GM10266 (cell line): Measurements from ENCODE around the gene FANCD2OS.
"Not testable (repeated sequence)": the region's sequence is repeated elsewhere in the genome, so short reads cannot be mapped to it uniquely, and the experiment has no call there.

Source experiments
- DNase-seq: peaks from one replicate; pipeline ENCODE4 v3.0.0; 2012; ENCODE audit errors: extremely low spot score
- TF ChIP-seq, protein P1 (sequence below): IDR thresholded peaks from 2 replicates; pipeline ENCODE4 v1.5.1; 2012; ENCODE audit warnings: mild to moderate bottlenecking, low read depth; ENCODE audit not compliant: control insufficient read depth, insufficient read depth; ENCODE audit errors: missing control alignments

Gene FANCD2OS

GRCh38 chr3:10093678-10094077, 14.4 kb downstream of the FANCD2OS start:
- TF ChIP-seq, protein P1, sequence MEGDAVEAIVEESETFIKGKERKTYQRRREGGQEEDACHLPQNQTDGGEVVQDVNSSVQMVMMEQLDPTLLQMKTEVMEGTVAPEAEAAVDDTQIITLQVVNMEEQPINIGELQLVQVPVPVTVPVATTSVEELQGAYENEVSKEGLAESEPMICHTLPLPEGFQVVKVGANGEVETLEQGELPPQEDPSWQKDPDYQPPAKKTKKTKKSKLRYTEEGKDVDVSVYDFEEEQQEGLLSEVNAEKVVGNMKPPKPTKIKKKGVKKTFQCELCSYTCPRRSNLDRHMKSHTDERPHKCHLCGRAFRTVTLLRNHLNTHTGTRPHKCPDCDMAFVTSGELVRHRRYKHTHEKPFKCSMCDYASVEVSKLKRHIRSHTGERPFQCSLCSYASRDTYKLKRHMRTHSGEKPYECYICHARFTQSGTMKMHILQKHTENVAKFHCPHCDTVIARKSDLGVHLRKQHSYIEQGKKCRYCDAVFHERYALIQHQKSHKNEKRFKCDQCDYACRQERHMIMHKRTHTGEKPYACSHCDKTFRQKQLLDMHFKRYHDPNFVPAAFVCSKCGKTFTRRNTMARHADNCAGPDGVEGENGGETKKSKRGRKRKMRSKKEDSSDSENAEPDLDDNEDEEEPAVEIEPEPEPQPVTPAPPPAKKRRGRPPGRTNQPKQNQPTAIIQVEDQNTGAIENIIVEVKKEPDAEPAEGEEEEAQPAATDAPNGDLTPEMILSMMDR: no peak
- no peak for DNase-seq

DNA sequence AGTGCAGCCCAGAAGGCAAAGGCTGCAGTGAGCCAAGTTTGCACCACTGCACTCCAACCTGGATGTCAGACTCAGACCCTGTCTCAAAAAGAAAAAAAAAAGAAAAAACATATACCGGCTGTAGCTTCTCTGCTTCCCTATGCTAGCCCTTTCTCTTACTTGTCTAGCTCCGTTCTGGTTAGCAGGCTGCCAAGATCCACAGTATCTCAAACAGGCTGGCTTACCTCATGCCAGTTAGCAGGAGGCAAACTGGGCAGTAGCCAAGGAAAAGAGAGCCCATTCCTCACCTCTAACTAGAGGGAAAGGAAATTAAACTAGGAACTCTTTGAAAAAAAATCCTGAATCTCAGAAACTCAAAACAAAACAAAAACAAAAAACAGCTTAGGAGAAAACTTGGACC, 16.7 kb downstream of the FANCD2OS start:
- DNase-seq: not testable (repeated sequence)

GRCh38 chr3:10090774-10091173, 17.3 kb downstream of the FANCD2OS start:
- not testable (repeated sequence) for DNase-seq

- TF ChIP-seq, protein P1: no peak
- DNase-seq: no peak
Measured at GRCh38 chr3:10090179-10090578, 17.9 kb downstream of the FANCD2OS start.

DNA sequence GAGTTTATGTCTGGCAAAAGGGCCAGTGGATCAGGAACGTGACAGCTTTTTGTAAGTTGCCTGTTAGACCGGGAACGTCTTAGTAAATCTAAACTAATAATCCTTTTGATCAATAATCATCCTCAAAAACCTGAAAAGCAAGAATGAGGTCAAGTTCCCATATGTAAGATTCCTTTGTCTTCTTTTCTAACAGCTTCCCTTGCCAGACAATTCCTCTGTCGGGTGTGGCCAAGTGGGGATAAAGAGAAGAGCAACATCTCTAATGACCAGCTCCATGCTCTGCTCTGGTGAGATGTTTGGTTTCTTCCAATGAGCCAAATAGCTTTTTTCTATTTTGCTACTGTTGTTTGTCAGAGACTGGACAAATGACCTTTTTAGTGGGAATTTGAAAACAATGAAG, 19.8 kb downstream of the FANCD2OS start:
- DNase-seq: no peak
- TF ChIP-seq, protein P1: no peak

DNA sequence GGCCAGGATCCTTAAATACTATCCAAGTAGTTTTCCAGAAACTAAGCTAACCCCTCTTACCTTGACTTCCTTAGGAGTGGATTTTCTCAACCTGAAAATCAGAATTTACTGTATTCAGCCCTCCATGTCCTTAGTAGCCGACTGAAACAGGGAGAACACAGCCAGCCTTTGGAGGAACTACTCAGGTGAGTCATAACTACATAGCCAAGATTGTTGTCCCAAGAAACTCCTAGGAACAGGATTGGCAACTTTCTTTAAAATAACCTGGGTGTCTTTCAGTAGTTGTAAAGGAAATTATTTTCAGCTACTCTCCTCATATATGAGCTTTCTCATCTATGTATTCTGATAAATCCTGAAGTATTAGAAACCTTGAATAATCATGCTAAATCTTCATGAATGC, 22.3 kb downstream of the FANCD2OS start:
- no peak for DNase-seq
- TF ChIP-seq, protein P1: no peak

GRCh38 chr3:10081871-10082270, 26.2 kb downstream of the FANCD2OS start:
- no peak for DNase-seq
- TF ChIP-seq, protein P1: no peak

GRCh38 chr3:10074666-10075065, 33.4 kb downstream of the FANCD2OS start:
- no peak for DNase-seq
- TF ChIP-seq, protein P1: no peak

GRCh38 chr3:10070077-10070476, 38.0 kb downstream of the FANCD2OS start:
- not testable (repeated sequence) for DNase-seq
